MG63 (cell line): ENCODE data around the gene SPATA32. TPM values are rescaled to one million over a fixed set of nuclear protein-coding genes. Genes with fewer than 3 reads are reported as not detected.
"Not testable (repeated sequence)": the region's sequence is repeated elsewhere in the genome, so short reads cannot be mapped to it uniquely, and the experiment has no call there.

Source experiments
- DNase-seq: peaks from one replicate; pipeline ENCODE4 v3.0.0-alpha.2; 2020
- H3K27me3 ChIP-seq: fragments of 250-450 bp; sonication (Bioruptor Pico); 2 replicates; pipeline ENCODE4 v1.5.1; 2020; ENCODE audit warnings: mild to moderate bottlenecking, moderate library complexity
- H3K36me3 ChIP-seq: fragments of 250-450 bp; sonication (Bioruptor Pico); 2 replicates; pipeline ENCODE4 v1.5.1; 2020; ENCODE audit warnings: mild to moderate bottlenecking, moderate library complexity
- H3K4me3 ChIP-seq: fragments of 250-450 bp; sonication (Bioruptor Pico); 2 replicates; pipeline ENCODE4 v1.5.1; 2020; ENCODE audit warnings: mild to moderate bottlenecking, moderate library complexity
- H3K9me3 ChIP-seq: fragments of 250-450 bp; sonication (Bioruptor Pico); 2 replicates; pipeline ENCODE4 v1.5.1; 2020; ENCODE audit warnings: mild to moderate bottlenecking, moderate library complexity
- total RNA-seq: library from RNA; depleted of rRNA; stranded (reverse); fragments of >200 nt; shearing (Covaris generic); gene quantifications from 2 replicates; pipeline ENCODE4 v1.2.3, GENCODE V29; 2014; ENCODE audit warnings: low replicate concordance

Gene SPATA32
- total RNA-seq, 1 experiment from 2014 or later: not detected

DNA sequence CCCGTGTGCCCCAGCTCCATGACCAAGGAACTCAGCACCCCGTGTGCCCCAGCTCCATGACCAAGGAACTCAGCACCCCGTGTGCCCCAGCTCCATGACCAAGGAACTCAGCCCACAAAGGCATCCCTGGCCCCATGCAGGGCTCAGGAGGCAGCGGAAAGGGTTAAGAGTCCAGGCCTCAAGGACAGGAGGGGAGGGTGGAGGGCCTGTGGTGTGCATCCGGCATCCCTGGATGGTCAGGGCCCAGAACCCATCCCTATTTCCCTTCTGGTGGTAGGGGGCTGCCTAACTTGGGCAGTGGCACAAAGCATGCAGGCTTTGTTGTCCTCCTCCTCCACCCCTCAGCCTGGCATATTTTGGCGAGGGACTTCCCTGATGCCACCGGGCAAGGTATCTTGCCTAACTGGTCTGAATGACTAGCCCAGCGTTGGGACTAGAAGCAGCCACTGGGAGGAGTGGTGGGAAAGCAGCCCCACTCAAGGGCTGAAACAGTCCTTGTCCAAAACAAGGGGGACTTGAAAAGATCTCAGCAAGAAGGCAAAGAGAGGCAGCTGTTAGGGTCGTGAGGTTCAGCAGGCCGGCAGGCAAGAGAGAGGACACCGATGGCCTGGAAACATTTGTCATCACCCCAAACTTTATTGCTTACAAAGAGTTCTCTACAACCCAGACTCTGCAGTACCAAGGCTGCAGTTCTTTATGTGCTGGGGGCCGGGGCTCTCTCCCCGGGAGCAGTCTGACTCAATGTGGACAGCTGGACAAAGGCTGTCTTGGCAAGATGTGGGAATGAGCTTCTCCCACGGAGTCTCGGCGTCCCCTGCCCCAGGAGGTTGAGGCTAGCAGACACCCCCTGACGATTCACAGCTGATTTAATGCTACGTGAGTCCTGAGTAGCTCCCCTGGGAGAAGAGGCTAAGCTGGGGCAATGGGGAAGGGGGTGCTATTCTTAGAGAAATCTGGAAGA, 902 bp upstream of the SPATA32 start:
- no peaks in the 10 kb centered on the region for H3K27me3 ChIP-seq
- peak; percentile 39 for DNase-seq
- no peak overlapping the region for H3K4me3 ChIP-seq
- H3K9me3 ChIP-seq: no peaks in the 10 kb centered on the region
- peaks cover 65% of the 10 kb centered on the region for H3K36me3 ChIP-seq

DNA sequence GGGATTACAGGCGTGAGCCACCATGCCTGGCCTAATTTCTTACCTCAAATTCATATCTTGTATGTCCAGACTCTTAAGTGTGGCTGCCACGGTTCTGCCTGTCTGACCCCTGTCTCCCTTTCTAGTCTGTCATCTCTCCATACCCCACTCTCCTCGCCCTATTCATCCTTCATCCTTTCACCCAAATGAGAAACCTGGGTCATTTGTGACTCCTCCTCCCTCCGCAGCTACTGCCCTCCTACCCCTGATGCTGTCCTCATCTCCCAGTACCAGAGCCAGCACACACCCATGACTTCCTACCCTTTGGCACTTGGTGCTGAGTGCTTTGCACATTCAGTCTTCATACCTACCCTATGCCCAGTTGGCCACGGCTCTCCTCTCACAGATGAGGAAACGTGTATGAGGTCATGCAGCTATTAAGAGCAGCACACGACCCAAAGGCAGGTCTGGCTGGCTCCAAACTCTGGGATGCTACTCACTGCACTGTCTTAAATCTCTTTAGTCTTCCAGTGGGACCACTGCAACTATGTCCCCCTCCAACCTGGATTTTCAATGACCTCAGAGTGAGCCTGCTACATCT, 1.6 kb downstream of the SPATA32 start:
- peak; percentile 60 for DNase-seq
- no peaks in the 10 kb centered on the region for H3K9me3 ChIP-seq
- no peak overlapping the region for H3K4me3 ChIP-seq
- no peaks in the 10 kb centered on the region for H3K27me3 ChIP-seq
- peaks cover 44% of the 10 kb centered on the region for H3K36me3 ChIP-seq

DNA sequence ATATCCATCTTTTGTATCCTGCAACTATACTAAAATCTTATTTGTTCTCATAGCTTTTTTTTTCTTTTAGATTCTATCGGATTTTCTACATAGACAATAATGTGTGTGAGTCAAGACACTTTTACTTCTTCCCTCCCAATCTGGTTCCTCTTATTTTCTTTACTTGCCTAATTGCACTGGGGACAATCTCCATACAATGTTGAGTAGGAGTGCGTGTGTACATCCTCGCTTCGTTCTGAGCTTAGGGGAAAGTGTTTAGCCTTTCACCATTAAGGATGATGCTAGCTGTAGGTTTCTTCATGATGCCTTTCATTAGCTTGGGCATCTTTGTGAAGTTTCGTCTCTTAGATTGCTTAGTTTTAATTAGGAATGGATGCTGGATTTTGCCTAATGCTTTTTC, 2.9 kb downstream of the SPATA32 start:
- H3K9me3 ChIP-seq: no peaks in the 10 kb centered on the region
- DNase-seq: no peak
- H3K4me3 ChIP-seq: no peak overlapping the region
- no peaks in the 10 kb centered on the region for H3K27me3 ChIP-seq
- peaks cover 30% of the 10 kb centered on the region for H3K36me3 ChIP-seq

DNA sequence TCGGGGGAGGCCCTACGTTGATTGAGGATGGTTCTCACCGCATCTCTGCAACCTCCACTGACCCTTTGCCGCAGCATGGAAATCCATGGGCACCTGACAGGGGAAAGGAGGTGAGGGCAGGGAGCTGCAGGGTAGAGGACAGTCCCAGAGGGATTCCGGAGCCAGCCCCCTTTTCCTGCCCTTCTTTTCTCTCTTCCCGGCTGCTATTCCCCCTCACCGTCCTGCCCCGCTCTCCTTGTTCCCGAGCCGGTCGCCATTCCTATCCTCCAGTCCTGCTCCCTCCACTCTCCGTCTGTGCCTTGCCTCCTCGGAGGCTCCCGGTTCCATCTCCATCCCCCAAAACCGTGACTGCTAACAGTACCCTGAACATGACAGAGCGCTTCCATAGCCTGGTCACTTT, 4.8 kb downstream of the SPATA32 start:
- DNase-seq: no peak
- Histone ChIP-seq H3K4me3 (no peak overlapping the region), H3K27me3 (no peaks in the 10 kb centered on the region), H3K9me3 (no peaks in the 10 kb centered on the region), H3K36me3 (peaks cover 12% of the 10 kb centered on the region)

- Histone ChIP-seq H3K27me3 (no peaks in the 10 kb centered on the region), H3K4me3 (no peak overlapping the region), H3K9me3 (no peaks in the 10 kb centered on the region), H3K36me3 (peaks cover 4% of the 10 kb centered on the region; the same call in 1 of the 2 replicates)
- DNase-seq: no peak
Measured at GRCh38 chr17:45256114-45256966, 5.6 kb downstream of the SPATA32 start.

GRCh38 chr17:45255358-45255757, 6.5 kb downstream of the SPATA32 start:
- DNase-seq: no peak
- H3K4me3 ChIP-seq: no peak overlapping the region

GRCh38 chr17:45253879-45254278, 8.0 kb downstream of the SPATA32 start:
- DNase-seq: no peak
- Histone ChIP-seq H3K4me3 (no peak overlapping the region), H3K9me3 (peaks cover 7% of the 10 kb centered on the region; the same call in 1 of the 2 replicates), H3K27me3 (no peaks in the 10 kb centered on the region), H3K36me3 (no peaks in the 10 kb centered on the region)

More at GRCh38 chr17:45255358-45255757, 6.5 kb downstream of the SPATA32 start:
- Histone ChIP-seq H3K9me3 (peaks cover 5% of the 10 kb centered on the region; the same call in 1 of the 2 replicates), H3K27me3 (no peaks in the 10 kb centered on the region), H3K36me3 (no peaks in the 10 kb centered on the region)

DNA sequence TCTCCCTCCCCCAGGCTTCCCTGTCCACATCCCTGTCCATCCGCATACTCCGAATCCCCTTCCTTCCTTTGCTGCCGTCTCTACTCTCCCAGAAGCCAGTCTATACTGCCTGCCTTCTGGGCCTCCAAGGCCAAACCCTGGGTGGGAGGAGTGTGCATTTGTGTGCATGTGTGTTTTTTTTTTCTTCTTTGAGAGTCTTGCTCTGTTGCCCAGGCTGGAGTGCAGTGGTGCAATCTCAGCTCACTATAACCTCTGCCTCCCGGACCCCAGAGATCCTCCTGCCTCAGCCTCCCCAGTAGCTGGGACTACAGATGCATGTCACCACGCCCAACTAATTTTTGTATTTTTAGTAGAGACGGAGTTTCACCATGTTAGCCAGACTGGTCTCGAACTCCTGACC, 8.7 kb downstream of the SPATA32 start:
- H3K9me3 ChIP-seq, H3K4me3 ChIP-seq, H3K36me3 ChIP-seq, H3K27me3 ChIP-seq, DNase-seq: not testable (repeated sequence)

DNA sequence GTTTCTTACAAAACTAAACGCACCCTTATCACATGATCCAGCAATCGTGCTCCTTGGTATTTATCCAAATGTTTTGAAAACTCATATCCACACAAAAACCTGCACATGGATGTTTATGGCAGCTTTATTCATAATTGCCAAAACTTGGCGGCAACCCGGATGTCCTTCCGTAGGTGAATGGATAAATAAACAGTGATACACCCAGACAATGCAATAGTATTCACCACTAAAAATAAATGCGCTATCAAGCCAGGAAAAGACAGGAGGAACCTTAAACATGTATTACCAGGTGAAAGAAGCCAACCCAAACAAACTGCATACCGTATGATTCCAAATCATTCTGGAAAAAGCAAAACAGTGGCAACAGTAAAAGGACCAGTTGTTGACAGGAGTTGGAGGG, 10.0 kb downstream of the SPATA32 start:
- H3K36me3 ChIP-seq: no peaks in the 10 kb centered on the region
- DNase-seq: no peak
- peaks cover 7% of the 10 kb centered on the region; the same call in 1 of the 2 replicates for H3K9me3 ChIP-seq
- H3K27me3 ChIP-seq: no peaks in the 10 kb centered on the region
- H3K4me3 ChIP-seq: no peak overlapping the region

DNA sequence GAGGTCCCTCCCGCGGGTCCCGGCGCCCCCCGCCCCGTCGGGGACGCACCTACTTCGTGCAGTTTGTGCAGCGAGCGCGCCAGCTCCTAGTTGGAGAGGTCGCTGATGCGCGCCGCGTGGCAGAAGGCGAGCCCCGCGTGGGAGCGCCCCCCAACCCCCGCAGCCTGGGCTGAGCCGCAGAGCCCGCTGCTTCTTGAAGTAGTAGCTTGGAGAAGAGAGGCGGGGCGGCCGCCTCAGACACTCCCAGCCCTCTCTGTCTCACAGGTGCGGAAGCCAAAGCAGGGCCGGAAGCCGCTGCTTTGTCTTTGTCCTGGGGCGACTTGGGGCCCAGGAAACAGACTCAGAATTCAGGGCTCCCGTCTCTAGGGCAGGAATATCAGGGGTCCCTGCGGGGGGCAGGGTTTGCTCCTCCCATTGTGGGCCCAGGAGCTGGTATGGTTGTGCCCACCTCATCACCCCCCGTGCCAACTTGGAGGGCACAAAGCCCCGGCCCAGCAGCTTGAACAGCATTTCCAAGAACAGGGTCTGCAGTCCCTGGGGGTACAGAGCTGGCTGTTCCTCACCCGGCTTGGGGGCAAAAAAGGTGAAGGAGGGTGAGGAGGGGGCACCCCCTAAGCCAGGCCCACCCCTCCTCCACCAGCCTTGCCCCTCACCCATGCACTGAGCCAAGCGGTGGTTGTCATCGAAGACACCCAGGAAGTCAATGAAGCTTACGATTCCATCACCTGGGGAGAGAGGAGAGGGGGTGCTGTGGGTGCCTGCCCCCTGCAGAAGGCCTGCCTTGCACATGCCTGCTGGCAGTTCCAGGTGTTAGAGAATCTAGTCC, 13.5 kb downstream of the SPATA32 start:
- Histone ChIP-seq H3K9me3 (peaks cover 7% of the 10 kb centered on the region; the same call in 1 of the 2 replicates), H3K4me3 (no peak overlapping the region), H3K36me3 (no peaks in the 10 kb centered on the region), H3K27me3 (no peaks in the 10 kb centered on the region)
- no peak for DNase-seq

DNA sequence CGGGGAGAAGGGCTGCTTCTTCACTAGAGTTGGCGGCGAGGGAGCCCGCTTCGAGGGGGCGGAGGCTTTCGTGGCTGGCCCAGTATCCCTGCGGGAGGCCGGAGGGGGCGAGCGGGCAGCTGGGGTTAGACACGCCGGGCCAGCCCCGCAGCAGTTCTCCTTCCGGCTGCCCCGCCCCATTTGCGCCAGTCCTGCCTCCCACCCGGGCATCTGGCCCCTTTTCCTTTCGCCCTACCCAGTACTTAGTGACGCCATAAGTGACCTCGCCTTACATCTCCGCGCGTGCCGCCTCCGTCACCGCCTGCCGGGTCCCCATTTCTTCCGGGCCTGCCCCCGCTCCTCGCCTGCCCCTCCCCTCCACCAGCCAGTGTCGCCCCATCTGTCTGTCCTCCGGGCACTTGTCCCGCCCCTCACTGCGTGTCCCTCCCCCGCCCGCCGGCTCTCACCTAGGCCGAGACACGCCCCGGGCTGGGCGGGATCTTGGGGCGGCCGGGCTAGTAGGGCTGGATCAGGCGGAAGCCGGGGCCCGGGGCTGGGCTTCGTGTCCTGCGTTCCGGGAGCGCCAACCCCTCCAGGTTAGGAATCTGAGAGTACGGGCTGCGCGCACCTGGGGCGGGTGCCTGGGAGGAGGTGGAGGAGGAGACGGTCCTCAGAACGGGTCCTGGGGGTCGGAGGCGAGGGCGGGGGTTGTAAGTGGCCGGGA, 14.3 kb downstream of the SPATA32 start:
- Histone ChIP-seq H3K9me3 (peaks cover 7% of the 10 kb centered on the region; the same call in 1 of the 2 replicates), H3K27me3 (no peaks in the 10 kb centered on the region), H3K4me3 (no peak overlapping the region), H3K36me3 (no peaks in the 10 kb centered on the region)
- no peak for DNase-seq

- DNase-seq: no peak
- Histone ChIP-seq H3K9me3 (peaks cover 7% of the 10 kb centered on the region; the same call in 1 of the 2 replicates), H3K4me3 (no peak overlapping the region), H3K36me3 (no peaks in the 10 kb centered on the region), H3K27me3 (no peaks in the 10 kb centered on the region)
Measured at GRCh38 chr17:45246861-45247428, 14.9 kb downstream of the SPATA32 start.

- Histone ChIP-seq H3K4me3 (no peak overlapping the region), H3K27me3 (no peaks in the 10 kb centered on the region), H3K36me3 (no peaks in the 10 kb centered on the region), H3K9me3 (peaks cover 7% of the 10 kb centered on the region; the same call in 1 of the 2 replicates)
- DNase-seq: no peak
Measured at GRCh38 chr17:45246338-45246737, 15.6 kb downstream of the SPATA32 start.

DNA sequence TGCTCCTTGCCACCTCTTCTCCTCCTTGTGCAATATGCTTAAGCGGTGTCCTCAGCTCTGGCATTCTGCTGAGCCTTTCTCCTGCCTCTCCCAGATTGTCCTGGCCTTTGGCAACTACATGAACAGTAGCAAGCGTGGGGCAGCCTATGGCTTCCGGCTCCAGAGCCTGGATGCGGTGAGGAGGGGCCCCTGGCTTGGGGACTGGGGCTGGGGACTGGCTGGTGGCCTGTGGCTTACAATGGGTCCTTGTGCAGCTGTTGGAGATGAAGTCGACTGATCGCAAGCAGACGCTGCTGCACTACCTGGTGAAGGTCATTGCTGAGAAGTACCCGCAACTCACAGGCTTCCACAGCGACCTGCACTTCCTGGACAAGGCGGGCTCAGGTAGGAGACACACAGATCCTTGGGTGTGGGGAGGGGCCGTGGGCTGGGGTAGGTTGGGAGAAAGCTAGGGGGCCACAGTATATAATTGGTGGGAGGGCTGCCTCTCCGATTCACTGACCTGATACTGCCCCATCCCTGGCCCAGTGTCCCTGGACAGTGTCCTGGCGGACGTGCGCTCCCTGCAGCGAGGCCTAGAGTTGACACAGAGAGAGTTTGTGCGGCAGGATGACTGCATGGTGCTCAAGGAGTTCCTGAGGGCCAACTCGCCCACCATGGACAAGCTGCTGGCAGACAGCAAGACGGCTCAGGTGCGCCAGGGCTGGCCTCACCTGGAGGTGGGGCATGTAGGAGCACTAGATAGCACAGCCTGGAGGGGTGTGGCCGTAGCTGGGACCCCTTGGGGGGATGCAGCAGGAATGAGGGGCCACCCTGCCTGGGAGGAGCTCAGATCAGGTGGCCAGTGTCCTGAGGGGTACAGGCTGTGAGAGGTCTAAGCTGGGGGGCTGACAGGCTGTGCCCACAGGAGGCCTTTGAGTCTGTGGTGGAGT, 16.9 kb downstream of the SPATA32 start:
- H3K36me3 ChIP-seq: no peaks in the 10 kb centered on the region
- H3K4me3 ChIP-seq: no peak overlapping the region
- H3K27me3 ChIP-seq: no peaks in the 10 kb centered on the region
- DNase-seq: no peak
- H3K9me3 ChIP-seq: 0 out of 2 replicates have a peak, but pooled peaks cover 2% of the 10 kb centered on the region
